GM21717 (cell line): ENCODE data around the gene SLC25A25.
"Not testable (repeated sequence)": the region's sequence is repeated elsewhere in the genome, so short reads cannot be mapped to it uniquely, and the experiment has no call there.

Source experiments
- ATAC-seq: cut with Tn5 transposase; IDR thresholded peaks from one replicate; pipeline ENCODE4 v1.9.1; 2021; ENCODE audit warnings: mild to moderate bottlenecking, moderate library complexity; ENCODE audit not compliant: unreplicated experiment

The SLC25A25 gene

DNA sequence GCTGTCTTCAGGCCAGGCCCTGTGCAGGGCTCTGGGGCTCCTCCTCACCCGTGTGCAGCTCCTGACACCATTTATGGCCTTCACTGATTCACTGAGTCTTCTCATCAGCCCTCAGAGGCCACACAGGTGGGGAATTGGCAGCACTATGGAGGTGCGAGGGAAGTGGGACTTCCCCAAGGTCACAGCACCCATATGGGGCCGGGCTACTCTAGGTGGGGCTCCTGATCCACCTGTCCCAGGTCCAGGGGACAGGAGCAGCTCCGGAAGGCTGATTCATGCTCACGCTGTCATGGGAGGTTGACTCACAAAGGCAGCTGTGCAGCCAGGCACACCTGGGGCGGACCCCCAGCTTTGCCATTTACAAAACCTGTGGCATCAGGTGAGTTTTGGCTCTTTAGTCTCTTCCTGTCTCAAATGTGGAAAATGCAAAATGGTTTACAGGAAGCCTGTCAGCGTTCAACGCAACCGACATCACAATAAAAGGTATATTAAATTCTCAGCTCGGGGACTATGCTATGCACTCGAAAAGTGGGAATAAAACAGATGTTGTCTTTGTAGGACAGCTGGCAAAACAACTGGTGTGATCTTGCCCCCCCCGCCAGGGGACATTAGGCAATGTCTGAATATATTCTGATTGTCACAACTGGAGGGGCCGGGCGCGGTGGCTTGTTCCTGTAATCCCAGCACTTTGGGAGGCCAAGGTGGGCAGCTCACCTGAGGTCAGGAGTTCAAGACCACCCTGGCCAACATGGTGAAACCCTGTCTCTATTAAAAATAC is 15.9 kb upstream of the SLC25A25 start:
- ATAC-seq: no peak

DNA sequence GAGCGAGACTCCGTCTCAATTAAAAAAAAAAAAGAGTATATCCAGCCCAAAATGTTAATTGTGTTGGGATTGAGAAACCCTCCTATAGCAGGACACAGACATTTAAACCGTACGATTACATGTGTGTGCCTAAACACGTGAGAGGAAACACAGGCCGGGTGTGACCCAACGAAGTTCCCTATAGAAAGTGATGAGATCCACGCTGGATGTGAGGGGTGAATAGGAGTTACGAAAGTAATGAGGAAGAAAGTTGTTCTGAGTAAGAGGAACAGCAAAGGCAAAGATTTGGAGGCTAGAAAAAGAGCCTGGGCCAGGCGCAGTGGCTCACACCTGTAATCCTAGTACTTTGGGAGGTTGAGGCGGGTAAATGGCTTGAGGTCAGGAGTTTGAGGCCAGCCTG is 14.5 kb upstream of the SLC25A25 start:
- no peak for ATAC-seq

GRCh38 chr9:128054087-128054486 is 13.9 kb upstream of the SLC25A25 start:
- no peak for ATAC-seq

- ATAC-seq: no peak
Observed at GRCh38 chr9:128055344-128056040, 12.5 kb upstream of the SLC25A25 start.

- no peak for ATAC-seq
Observed at GRCh38 chr9:128056086-128056485, 11.9 kb upstream of the SLC25A25 start.

- no peak for ATAC-seq
Observed at GRCh38 chr9:128056887-128057723, 10.9 kb upstream of the SLC25A25 start.

GRCh38 chr9:128057724-128058409 is 10.2 kb upstream of the SLC25A25 start:
- no peak for ATAC-seq

- ATAC-seq: no peak
Observed at GRCh38 chr9:128059365-128059983, 8.6 kb upstream of the SLC25A25 start.

DNA sequence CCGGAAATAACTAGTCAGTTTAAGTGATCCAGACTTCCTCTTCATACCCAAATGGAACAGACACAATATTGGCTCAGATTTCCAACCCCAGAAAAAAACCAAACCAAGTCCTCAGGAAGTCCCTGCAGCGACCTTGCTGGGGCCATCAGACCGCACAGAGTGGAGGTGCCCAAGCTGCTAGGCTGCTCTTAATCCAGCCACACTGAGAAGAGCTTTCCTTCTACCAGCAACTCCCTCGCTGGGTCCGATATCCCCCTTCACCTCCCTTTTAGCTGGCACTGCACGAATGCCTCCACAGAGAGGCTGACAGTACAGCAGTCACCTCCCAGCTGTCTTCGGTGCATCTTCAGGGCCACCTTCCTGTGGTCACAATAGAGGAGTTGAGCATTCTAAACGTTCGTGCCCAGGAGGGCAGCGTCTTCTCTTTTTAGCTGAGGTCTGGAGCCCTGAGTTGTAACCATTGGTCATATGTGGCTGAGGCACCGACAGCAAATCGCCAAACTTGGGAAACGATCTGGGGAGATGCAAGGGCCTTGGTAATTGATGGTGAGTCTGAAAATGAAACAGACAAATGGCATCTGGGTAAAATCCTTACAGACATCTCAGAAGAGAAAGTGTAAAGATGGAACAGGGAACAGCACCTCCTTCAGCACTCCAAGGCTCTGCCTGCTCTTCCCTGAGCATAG is 6.6 kb upstream of the SLC25A25 start:
- ATAC-seq: no peak

DNA sequence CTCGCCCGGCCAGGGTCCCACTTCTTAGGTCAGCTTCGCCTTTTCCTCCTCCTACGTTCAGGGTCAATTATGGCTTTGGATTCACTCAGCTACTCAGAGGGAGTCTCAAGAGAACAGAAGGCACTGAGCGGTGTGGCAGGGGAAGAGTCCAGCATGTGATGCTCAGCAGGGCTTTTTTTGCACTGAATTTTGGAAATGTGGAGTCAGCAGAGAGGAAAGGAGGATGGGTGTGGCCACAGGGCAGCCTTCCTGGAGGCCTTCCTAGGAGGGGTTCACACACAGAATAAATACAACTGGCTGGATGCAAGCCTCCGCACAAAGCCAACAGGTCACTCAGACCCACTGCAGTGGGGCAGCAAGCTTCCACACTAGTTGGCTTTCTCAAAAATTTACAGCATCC is 5.8 kb upstream of the SLC25A25 start:
- ATAC-seq: no peak

DNA sequence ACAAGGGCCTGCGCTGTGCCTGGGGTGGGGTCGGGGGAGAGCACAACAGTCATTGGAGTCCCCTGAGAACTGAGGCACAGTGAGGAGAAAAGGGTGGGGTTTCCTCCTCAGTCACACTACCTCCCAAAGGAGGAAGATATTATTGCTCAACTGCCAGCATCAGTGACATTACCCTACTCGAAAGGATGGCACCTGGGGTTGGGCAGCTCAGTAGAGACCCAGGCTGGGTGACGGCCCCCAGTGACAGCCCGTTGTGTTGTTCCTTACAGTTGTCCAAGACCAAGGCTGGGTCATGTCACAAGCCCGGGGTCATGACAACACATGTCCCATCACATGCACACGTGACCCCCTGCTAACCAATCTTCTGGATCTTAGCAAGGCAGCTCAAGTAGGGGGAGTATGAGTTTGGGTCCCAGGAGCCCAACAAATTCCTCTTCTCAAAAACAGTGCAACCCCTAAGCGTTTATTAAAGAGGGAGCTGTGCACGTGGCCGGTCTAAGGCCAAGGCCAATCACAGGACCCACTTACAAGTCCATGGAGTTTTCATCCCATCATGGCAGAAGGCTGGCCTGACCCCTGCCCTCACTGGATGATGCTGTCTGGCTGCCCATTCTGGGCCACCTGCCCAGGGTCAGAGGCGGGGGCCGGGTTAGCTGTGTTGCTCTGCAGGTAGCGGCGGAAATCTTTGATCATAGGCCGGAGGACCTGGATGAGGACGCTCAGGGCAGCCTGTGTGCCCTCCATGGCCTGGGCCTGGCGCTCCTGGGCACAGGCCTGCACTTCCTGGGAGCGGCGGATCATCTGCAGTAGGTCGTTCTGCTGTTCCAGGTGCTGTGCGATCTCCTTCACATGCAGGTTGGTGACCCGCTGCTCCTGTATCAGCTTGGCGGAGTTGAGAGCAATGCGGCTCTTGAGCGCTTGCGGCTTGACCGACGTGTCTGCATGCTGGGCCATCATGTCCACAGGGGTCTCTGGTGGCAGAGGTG is 4.9 kb upstream of the SLC25A25 start:
- no peak for ATAC-seq

GRCh38 chr9:128065907-128066712 is 1.9 kb upstream of the SLC25A25 start:
- no peak for ATAC-seq

- ATAC-seq: peak; percentile 64
Observed at GRCh38 chr9:128066713-128067644, 1.1 kb upstream of the SLC25A25 start, which contains the start of gene NAIF1. NAIF1 (minus strand) TSS chr9:128067320; CDS start chr9:128067101, 219 bp downstream.

GRCh38 chr9:128068386-128069205 is 564 bp downstream of the SLC25A25 start:
- ATAC-seq: peak; percentile 4

DNA sequence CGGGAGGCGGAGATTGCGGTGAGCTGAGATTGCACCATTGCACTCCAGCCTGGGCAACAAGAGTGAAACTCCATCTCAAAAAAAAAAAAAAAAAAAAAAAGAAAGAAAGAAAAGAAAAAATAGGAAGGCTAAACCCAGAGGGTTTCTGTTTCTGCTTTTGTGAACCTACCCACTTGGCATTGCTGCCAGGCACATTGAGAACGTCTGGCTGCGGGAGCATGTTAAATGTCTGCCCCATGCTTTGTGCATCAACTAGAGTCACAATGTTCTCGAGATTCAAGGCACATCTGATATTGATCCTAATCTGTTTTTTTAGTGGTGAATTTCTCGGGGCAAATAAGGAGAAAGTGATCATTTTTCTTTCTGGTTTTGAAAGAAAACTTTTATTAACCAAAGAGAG is 2.8 kb downstream of the SLC25A25 start:
- ATAC-seq: no peak

- ATAC-seq: not testable (repeated sequence)
Observed at GRCh38 chr9:128071475-128071874, 3.4 kb downstream of the SLC25A25 start.
